GM12801 (cell line): Measurements from ENCODE around the gene NYAP2.

ENCODE experiments used
- TF ChIP-seq, protein P1 (sequence below): IDR thresholded peaks from one replicate; pipeline ENCODE4 v1.5.1; 2011; ENCODE audit warnings: control low read depth; ENCODE audit not compliant: insufficient read length; ENCODE audit errors: extremely low read depth

NYAP2 gene

GRCh38 chr2:225381609-225382008, 17.9 kb upstream of the NYAP2 start:
- TF ChIP-seq, protein P1, sequence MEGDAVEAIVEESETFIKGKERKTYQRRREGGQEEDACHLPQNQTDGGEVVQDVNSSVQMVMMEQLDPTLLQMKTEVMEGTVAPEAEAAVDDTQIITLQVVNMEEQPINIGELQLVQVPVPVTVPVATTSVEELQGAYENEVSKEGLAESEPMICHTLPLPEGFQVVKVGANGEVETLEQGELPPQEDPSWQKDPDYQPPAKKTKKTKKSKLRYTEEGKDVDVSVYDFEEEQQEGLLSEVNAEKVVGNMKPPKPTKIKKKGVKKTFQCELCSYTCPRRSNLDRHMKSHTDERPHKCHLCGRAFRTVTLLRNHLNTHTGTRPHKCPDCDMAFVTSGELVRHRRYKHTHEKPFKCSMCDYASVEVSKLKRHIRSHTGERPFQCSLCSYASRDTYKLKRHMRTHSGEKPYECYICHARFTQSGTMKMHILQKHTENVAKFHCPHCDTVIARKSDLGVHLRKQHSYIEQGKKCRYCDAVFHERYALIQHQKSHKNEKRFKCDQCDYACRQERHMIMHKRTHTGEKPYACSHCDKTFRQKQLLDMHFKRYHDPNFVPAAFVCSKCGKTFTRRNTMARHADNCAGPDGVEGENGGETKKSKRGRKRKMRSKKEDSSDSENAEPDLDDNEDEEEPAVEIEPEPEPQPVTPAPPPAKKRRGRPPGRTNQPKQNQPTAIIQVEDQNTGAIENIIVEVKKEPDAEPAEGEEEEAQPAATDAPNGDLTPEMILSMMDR = no peak

DNA sequence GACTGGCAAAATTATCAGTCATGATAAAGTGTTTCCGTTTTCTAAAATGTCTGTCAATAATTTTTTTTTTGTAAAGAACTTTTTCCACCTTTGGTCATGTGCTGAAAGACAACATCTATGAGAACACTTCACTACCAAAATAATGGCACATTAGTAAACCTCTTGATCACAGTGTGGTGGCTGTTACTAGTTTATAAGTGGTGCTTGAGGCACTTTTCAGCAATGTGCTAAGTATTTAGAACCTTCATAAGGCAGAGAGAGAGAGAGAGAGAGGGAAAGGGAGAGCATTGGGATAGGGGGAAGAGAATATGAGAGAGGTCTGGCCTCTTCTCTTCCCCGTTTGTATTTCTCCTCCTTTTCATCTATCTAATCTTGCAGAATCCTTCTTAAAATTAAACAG, 1.1 kb upstream of the NYAP2 start:
- TF ChIP-seq, protein P1 = no peak

DNA sequence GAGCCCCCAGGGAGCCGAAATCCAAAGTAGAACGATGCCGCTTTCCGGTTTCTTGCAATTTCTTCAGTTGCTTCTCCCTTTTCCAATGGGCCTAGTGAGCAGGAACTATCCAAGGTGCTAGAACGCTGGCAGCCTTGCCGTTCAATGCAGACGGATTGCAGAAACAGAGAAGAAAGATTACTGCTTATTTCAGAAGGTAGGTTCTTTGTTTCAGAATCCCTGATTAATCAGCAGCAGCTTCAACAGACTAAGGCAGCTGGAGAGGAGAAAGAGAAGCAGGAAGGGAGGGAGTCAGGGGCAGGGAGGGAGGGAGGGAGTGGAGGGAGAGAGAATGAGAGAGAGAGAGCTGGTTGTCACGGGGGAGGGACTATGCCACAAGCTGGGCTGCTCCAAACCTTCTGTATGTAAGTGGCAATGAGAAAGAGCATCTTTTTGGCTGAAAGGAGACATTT, 576 bp downstream of the NYAP2 start:
- TF ChIP-seq, protein P1 = no peak

DNA sequence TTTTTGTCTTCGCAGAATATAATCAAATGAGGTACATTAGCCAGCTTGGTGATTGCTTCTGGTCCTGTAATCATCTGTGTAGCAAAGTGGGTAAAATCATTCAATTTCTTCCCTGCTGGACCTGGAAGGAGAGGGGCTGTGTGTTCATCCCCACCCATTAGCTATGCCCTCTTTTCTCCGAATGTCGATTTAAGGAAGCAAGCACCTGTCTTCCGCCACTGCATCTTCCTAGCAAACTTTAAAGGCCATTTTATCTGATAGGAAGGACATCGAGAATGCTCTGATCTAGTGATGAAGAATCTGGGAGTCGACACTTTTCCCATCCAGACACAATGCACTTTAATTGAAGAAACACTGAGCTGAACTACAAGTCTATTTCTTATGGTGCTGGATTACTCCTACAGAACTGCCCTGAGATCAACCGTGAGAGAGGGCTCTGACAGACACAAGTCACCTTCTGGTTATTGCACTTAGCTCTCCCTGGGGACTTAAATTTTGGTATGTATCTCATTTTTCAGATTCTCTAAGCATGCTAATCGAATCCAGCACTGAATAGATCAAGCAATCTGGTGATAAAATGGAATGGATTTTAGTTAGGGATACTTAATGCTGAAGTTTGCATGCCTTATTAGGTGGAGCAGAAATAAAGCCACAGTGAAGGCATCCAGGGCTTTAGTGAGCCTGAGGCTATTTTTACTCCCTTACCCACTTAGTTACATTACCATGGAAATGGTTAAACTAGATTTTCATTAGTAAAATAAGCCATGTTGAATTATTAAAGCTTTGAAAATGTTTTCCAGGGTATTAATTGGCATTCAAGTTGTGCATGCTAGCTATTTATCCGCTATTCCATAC, 1.3 kb downstream of the NYAP2 start:
- TF ChIP-seq, protein P1 = no peak

DNA sequence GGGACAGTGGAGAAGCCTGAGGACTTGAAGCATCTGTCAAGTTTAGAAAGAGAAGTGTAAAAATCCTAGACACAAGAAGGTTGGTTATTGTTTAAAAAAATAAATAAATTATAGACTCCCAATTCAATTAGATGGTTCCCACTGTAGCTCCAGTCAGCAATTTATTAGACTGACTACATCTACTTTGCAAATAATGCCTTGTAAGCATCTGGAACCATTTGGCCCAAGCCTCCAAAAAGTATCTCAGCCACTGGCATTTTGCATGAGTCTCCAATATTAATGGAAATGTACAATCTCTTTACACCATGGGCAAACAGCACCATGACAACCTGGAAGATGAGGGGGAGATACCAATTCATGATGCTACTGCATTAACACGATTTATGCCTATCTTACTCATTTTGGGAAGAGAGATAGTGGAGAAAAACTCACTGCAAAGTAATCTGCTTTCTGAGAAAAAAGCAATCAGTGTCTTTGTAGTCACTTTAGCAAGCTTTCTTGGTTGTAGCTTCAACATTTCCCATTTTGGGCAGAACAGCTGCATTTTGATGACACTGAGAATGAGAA, 2.8 kb downstream of the NYAP2 start:
- TF ChIP-seq, protein P1 = no peak

DNA sequence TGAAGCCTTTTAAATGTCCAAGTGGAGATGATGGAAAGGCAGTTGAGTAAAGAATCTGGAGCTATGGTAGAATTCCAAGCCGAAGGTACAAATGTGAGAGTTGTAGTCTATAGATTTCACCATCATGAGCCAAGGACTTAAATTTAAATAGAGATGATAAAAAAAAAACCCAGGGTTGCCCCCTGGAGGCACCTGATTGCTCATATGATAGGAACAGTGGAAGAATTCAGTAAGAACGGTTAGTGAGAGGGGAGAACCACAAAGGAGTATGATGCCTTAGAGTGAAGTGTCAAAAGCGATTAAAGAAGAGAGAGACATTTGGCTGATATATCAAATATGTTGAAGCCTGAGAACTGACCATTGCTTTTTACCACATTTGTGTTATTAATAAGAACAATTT, 11.9 kb downstream of the NYAP2 start:
- TF ChIP-seq, protein P1 = no peak

- TF ChIP-seq, protein P1 = no peak
These were observed 14.3 kb downstream of the NYAP2 start for GRCh38 chr2:225413786-225414185.
